ENCODE results near the gene CYBRD1.
A peak's percentile ranks its signal among the peaks of the same experiment; 100 is the strongest.

- TF ChIP-seq, protein P1, sequence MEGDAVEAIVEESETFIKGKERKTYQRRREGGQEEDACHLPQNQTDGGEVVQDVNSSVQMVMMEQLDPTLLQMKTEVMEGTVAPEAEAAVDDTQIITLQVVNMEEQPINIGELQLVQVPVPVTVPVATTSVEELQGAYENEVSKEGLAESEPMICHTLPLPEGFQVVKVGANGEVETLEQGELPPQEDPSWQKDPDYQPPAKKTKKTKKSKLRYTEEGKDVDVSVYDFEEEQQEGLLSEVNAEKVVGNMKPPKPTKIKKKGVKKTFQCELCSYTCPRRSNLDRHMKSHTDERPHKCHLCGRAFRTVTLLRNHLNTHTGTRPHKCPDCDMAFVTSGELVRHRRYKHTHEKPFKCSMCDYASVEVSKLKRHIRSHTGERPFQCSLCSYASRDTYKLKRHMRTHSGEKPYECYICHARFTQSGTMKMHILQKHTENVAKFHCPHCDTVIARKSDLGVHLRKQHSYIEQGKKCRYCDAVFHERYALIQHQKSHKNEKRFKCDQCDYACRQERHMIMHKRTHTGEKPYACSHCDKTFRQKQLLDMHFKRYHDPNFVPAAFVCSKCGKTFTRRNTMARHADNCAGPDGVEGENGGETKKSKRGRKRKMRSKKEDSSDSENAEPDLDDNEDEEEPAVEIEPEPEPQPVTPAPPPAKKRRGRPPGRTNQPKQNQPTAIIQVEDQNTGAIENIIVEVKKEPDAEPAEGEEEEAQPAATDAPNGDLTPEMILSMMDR (IDR thresholded peaks at IDR 0.05; ENCODE audit: borderline replicate concordance, extremely low read depth, low read length, poor library complexity, severe bottlenecking) = no peak
- peak; percentile 36 for TF ChIP-seq EZH2 (IDR thresholded peaks at IDR 0.05; ENCODE audit: borderline replicate concordance, low read depth, low read length, severe bottlenecking)
These were observed 1.1 kb downstream of the CYBRD1 start for GRCh38 chr2:171523088-171524017.
